ENCODE results near the gene SUCLG2.

Gene SUCLG2

GRCh38 chr3:67567893-67568292 lies 86.5 kb downstream of the SUCLG2 start:
- TF ChIP-seq ZFP3 (CRISPR knock-in tag; IDR thresholded peaks at IDR 0.05) (no peak), CSRNP3 (CRISPR knock-in tag; IDR thresholded peaks at IDR 0.05) (no peak), ZNF8 (CRISPR knock-in tag; IDR thresholded peaks at IDR 0.05) (no peak), ZC3H10 (CRISPR knock-in tag; IDR thresholded peaks at IDR 0.05) (no peak), CREB5 (CRISPR knock-in tag; IDR thresholded peaks at IDR 0.05; ENCODE audit: low read depth) (no peak), GLIS3 (CRISPR knock-in tag; IDR thresholded peaks at IDR 0.05) (no peak), BACH2 (CRISPR knock-in tag; IDR thresholded peaks at IDR 0.05; ENCODE audit: borderline replicate concordance) (no peak), POU6F1 (CRISPR knock-in tag; IDR thresholded peaks at IDR 0.05; ENCODE audit: borderline replicate concordance, low read depth) (no peak), ZFP30 (CRISPR knock-in tag; IDR thresholded peaks at IDR 0.05) (no peak), PATZ1 (CRISPR knock-in tag; IDR thresholded peaks at IDR 0.05; ENCODE audit: borderline replicate concordance) (no peak), PPARA (CRISPR knock-in tag; IDR thresholded peaks at IDR 0.05; ENCODE audit: borderline replicate concordance) (no peak), ESRRG (CRISPR knock-in tag; IDR thresholded peaks at IDR 0.05) (no peak), ZNF70 (CRISPR knock-in tag; IDR thresholded peaks at IDR 0.05) (no peak), ZNF565 (CRISPR knock-in tag; conservative IDR thresholded peaks at IDR 0.05; ENCODE audit: low read depth) (no peak), RARB (CRISPR knock-in tag; IDR thresholded peaks at IDR 0.05) (no peak), CSDC2 (CRISPR knock-in tag; IDR thresholded peaks at IDR 0.05) (no peak)
- ATAC-seq = no peak

GRCh38 chr3:67564973-67565372 lies 89.4 kb downstream of the SUCLG2 start:
- ATAC-seq = no peak
- TF ChIP-seq ISL1 (CRISPR knock-in tag; IDR thresholded peaks at IDR 0.05) = no peak
- no peak for TF ChIP-seq CREB5 (CRISPR knock-in tag; IDR thresholded peaks at IDR 0.05; ENCODE audit: low read depth)
- no peak for TF ChIP-seq TCF4 (CRISPR knock-in tag; IDR thresholded peaks at IDR 0.05; ENCODE audit: borderline replicate concordance)
- TF ChIP-seq PPARA (CRISPR knock-in tag; IDR thresholded peaks at IDR 0.05; ENCODE audit: borderline replicate concordance) = no peak
- TF ChIP-seq ESRRG (CRISPR knock-in tag; IDR thresholded peaks at IDR 0.05) = no peak
- no peak for TF ChIP-seq ZNF565 (CRISPR knock-in tag; conservative IDR thresholded peaks at IDR 0.05; ENCODE audit: low read depth)
- TF ChIP-seq ZFP3 (CRISPR knock-in tag; IDR thresholded peaks at IDR 0.05) = no peak
- TF ChIP-seq CSDC2 (CRISPR knock-in tag; IDR thresholded peaks at IDR 0.05) = no peak
- TF ChIP-seq GLIS3 (CRISPR knock-in tag; IDR thresholded peaks at IDR 0.05) = no peak
- TF ChIP-seq ZC3H10 (CRISPR knock-in tag; IDR thresholded peaks at IDR 0.05) = no peak

- no peak for ATAC-seq
- no peak for TF ChIP-seq ZC3H10 (CRISPR knock-in tag; IDR thresholded peaks at IDR 0.05)
- TF ChIP-seq OSR1 (CRISPR knock-in tag; IDR thresholded peaks at IDR 0.05) = no peak
- TF ChIP-seq TCF4 (CRISPR knock-in tag; IDR thresholded peaks at IDR 0.05; ENCODE audit: borderline replicate concordance) = no peak
- no peak for TF ChIP-seq POU6F1 (CRISPR knock-in tag; IDR thresholded peaks at IDR 0.05; ENCODE audit: borderline replicate concordance, low read depth)
- no peak for TF ChIP-seq CREB5 (CRISPR knock-in tag; IDR thresholded peaks at IDR 0.05; ENCODE audit: low read depth)
- no peak for TF ChIP-seq GLIS3 (CRISPR knock-in tag; IDR thresholded peaks at IDR 0.05)
- no peak for TF ChIP-seq TSHZ2 (CRISPR knock-in tag; IDR thresholded peaks at IDR 0.05)
- TF ChIP-seq ESRRG (CRISPR knock-in tag; IDR thresholded peaks at IDR 0.05) = no peak
- TF ChIP-seq CSRNP3 (CRISPR knock-in tag; IDR thresholded peaks at IDR 0.05) = no peak
Observed at GRCh38 chr3:67564008-67564407, 90.4 kb downstream of the SUCLG2 start.

Data from SK-N-SH treated with all-trans-retinoic acid at 6 μM for 48 hours (cell line).